HepG2 (cell line): ENCODE results near the gene CD36. TPM values are rescaled to one million over a fixed set of nuclear protein-coding genes. Genes with fewer than 3 reads are reported as not detected.

Experiments
- CREB1 ChIP-seq, 2 experiments: fragments of 450-650 bp in 1 of 2; IDR thresholded peaks; 2 replicates each; pipeline ENCODE4 v1.6.1; 2016 to 2017; ENCODE audit warnings: control low read depth in 1 of 2, mild to moderate bottlenecking in 1 of 2, missing compliant biosample characterization in 1 of 2, missing genetic modification characterization in 1 of 2
- DPF2 ChIP-seq: sonication (generic); formaldehyde crosslinking; IDR thresholded peaks from 2 replicates; pipeline ENCODE4 v1.4.0; 2020; ENCODE audit warnings: mild to moderate bottlenecking, low read depth, missing genetic modification reagents, borderline replicate concordance
- FOXP4 ChIP-seq: sonication (generic); formaldehyde crosslinking; IDR thresholded peaks from 2 replicates; pipeline ENCODE4 v1.4.0; 2020; ENCODE audit warnings: missing genetic modification reagents
- HNF4A ChIP-seq: sonication (generic); formaldehyde crosslinking; IDR thresholded peaks from 2 replicates; pipeline ENCODE4 v1.4.0; 2020; ENCODE audit warnings: missing genetic modification reagents
- NCOA5 ChIP-seq: sonication (generic); formaldehyde crosslinking; IDR thresholded peaks from 2 replicates; pipeline ENCODE4 v1.4.0; 2020; ENCODE audit warnings: missing genetic modification reagents
- NPAS2 ChIP-seq: sonication (generic); formaldehyde crosslinking; IDR thresholded peaks from 2 replicates; pipeline ENCODE4 v1.8.0; 2022; ENCODE audit warnings: mild to moderate bottlenecking, missing genetic modification reagents, borderline replicate concordance
- PITX1 ChIP-seq: sonication (generic); formaldehyde crosslinking; IDR thresholded peaks from 2 replicates; pipeline ENCODE4 v1.5.1; 2020; ENCODE audit warnings: mild to moderate bottlenecking, missing genetic modification reagents
- ZBTB49 ChIP-seq: sonication (generic); formaldehyde crosslinking; IDR thresholded peaks from 2 replicates; pipeline ENCODE4 v1.4.0; 2020; ENCODE audit warnings: missing genetic modification reagents, borderline replicate concordance
- ZNF34 ChIP-seq: sonication (generic); formaldehyde crosslinking; IDR thresholded peaks from 2 replicates; pipeline ENCODE4 v1.4.0; 2020; ENCODE audit warnings: mild to moderate bottlenecking, missing genetic modification reagents, borderline replicate concordance
- ZNF609 ChIP-seq: sonication (generic); formaldehyde crosslinking; IDR thresholded peaks from 2 replicates; pipeline ENCODE4 v1.4.0; 2020; ENCODE audit warnings: mild to moderate bottlenecking, missing genetic modification reagents, borderline replicate concordance
- polyA plus RNA-seq, 8 experiments: library from polyadenylated mRNA; depleted of rRNA in 3 of 8; stranded (reverse) in 7 of 8; unstranded in 1 of 8; fragments of >200 nt; fragmentation: Illumina TruSeq in 4 of 8; extraction: Trizol in 4 of 8; gene quantifications; 2 replicates each; pipeline versions ENCODE4 v1.2.1 to v1.2.3, GENCODE V29; 2011 to 2016; ENCODE audit warnings: low read depth in 4 of 8, missing spikeins in 1 of 8, mixed read lengths in 1 of 8; ENCODE audit not compliant: insufficient read depth in 1 of 8
- total RNA-seq, 5 experiments: library from RNA; depleted of rRNA; stranded (reverse); fragments of >200 nt; fragmentation: Illumina TruSeq; extraction: Trizol; gene quantifications; 2 replicates each; pipeline ENCODE4 v1.2.3, GENCODE V29; 2016; ENCODE audit warnings: low read depth in 1 of 5
- TF ChIP-seq, protein P1 (sequence below): IDR thresholded peaks from 2 replicates; pipeline ENCODE4 v1.4.0; 2020; ENCODE audit warnings: mild to moderate bottlenecking, missing genetic modification reagents
- TF ChIP-seq, protein P2 (sequence below): sonication (generic); formaldehyde crosslinking; IDR thresholded peaks from 2 replicates; pipeline ENCODE4 v1.4.0; 2020; ENCODE audit warnings: missing genetic modification reagents

CD36 gene
- total and polyA plus RNA-seq, 2 of the 13 experiments (the other 11 are each of a cell fraction or from before 2014, with no cell fraction given), result 2.8 to 4.8 TPM

DNA sequence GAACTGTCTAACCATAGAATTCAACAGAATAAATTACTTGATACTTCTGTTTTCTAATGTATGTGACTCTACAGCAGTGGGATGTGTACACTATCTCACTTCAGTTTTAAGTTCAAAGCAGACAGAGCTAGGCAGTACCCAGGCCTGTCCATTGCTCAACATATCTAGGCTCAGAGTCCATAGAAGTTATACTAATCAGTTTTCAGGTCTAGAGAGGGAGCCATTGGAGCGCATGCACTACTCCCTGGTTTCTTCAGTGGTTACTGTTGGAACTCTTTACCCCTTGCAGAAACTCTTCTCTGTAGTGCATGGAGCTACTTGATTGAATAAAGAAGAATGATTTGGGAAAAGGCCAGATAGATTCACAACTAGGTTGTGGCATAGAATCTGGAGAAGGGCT lies 4.4 kb downstream of the CD36 start (continued):
- 0 out of 2 replicates have a peak, but pooled peaks have one; percentile 28 for TF ChIP-seq FOXP4 (CRISPR knock-in tag)
- TF ChIP-seq, protein P1, sequence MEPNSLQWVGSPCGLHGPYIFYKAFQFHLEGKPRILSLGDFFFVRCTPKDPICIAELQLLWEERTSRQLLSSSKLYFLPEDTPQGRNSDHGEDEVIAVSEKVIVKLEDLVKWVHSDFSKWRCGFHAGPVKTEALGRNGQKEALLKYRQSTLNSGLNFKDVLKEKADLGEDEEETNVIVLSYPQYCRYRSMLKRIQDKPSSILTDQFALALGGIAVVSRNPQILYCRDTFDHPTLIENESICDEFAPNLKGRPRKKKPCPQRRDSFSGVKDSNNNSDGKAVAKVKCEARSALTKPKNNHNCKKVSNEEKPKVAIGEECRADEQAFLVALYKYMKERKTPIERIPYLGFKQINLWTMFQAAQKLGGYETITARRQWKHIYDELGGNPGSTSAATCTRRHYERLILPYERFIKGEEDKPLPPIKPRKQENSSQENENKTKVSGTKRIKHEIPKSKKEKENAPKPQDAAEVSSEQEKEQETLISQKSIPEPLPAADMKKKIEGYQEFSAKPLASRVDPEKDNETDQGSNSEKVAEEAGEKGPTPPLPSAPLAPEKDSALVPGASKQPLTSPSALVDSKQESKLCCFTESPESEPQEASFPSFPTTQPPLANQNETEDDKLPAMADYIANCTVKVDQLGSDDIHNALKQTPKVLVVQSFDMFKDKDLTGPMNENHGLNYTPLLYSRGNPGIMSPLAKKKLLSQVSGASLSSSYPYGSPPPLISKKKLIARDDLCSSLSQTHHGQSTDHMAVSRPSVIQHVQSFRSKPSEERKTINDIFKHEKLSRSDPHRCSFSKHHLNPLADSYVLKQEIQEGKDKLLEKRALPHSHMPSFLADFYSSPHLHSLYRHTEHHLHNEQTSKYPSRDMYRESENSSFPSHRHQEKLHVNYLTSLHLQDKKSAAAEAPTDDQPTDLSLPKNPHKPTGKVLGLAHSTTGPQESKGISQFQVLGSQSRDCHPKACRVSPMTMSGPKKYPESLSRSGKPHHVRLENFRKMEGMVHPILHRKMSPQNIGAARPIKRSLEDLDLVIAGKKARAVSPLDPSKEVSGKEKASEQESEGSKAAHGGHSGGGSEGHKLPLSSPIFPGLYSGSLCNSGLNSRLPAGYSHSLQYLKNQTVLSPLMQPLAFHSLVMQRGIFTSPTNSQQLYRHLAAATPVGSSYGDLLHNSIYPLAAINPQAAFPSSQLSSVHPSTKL (CRISPR knock-in tag), result peak; percentile 82
- TF ChIP-seq ZBTB49, result no peak
- peak; percentile 97 for TF ChIP-seq HNF4A (CRISPR knock-in tag)
- TF ChIP-seq, protein P2, sequence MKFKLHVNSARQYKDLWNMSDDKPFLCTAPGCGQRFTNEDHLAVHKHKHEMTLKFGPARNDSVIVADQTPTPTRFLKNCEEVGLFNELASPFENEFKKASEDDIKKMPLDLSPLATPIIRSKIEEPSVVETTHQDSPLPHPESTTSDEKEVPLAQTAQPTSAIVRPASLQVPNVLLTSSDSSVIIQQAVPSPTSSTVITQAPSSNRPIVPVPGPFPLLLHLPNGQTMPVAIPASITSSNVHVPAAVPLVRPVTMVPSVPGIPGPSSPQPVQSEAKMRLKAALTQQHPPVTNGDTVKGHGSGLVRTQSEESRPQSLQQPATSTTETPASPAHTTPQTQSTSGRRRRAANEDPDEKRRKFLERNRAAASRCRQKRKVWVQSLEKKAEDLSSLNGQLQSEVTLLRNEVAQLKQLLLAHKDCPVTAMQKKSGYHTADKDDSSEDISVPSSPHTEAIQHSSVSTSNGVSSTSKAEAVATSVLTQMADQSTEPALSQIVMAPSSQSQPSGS (CRISPR knock-in tag), result peak; percentile 64; the same call in 1 of the 2 replicates
- no peak for TF ChIP-seq CREB1 (IDR thresholded peaks at IDR 0.05)
- TF ChIP-seq CREB1 (CRISPR knock-in tag; IDR thresholded peaks at IDR 0.05), result peak; percentile 42; the same call in 1 of the 2 replicates
- no peak for TF ChIP-seq ZNF609 (CRISPR knock-in tag)
- no peak for TF ChIP-seq NCOA5 (CRISPR knock-in tag)
- no peak for TF ChIP-seq NPAS2 (CRISPR knock-in tag)
- TF ChIP-seq PITX1 (CRISPR knock-in tag), result peak; percentile 25; the same call in 1 of the 2 replicates
- TF ChIP-seq ZNF34, result no peak
- 0 out of 2 replicates have a peak, but pooled peaks have one; percentile 66 for TF ChIP-seq DPF2
